AG04450 (cell line): Measurements from ENCODE around the gene SMYD4. TPM values are rescaled to one million over a fixed set of nuclear protein-coding genes. Genes with fewer than 3 reads are reported as not detected.

Source experiments
- CTCF ChIA-PET: fragments of 300-600, 350-600 bp; formaldehyde crosslinking; extraction: SDS; loops from one replicate; lab custom pipeline; 2022; ENCODE audit warnings: antibody characterized with exemption, inconsistent platforms; lab: Charles Lee
- POLR2A ChIA-PET: fragments of 350-600 bp; formaldehyde crosslinking; extraction: SDS; loops from one replicate; lab custom pipeline; 2021; ENCODE audit warnings: antibody characterized with exemption, inconsistent platforms; lab: Yijun Ruan, JAX
- DNase-seq: peaks from one replicate; pipeline ENCODE4 v3.0.0-alpha.2; 2011; ENCODE audit warnings: low read depth, low spot score
- H3K27ac ChIP-seq: one replicate; pipeline ENCODE4 v1.5.1; 2012; ENCODE audit warnings: low read depth, low read length, control low read depth
- H3K27me3 ChIP-seq: one replicate; pipeline ENCODE4 v1.6.0; 2012; ENCODE audit warnings: low read length; ENCODE audit not compliant: control insufficient read depth, insufficient read depth
- H3K4me3 ChIP-seq: 2 replicates; pipeline ENCODE4 v1.5.1; 2011; ENCODE audit warnings: mild to moderate bottlenecking, low read depth, low read length, control low read depth
- H3K9me3 ChIP-seq: 2 replicates; pipeline ENCODE4 v1.5.1; 2012; ENCODE audit warnings: low read length; ENCODE audit not compliant: control insufficient read depth, insufficient read depth
- polyA plus RNA-seq: library from polyadenylated mRNA; depleted of rRNA; stranded (reverse); fragments of >200 nt; gene quantifications from 2 replicates; pipeline ENCODE4 v1.2.3, GENCODE V29; 2011
- TF ChIP-seq, protein P1 (sequence below): IDR thresholded peaks from 2 replicates; pipeline ENCODE4 v1.5.1; 2011; ENCODE audit warnings: low read depth, low read length, control low read depth, inconsistent platforms

The SMYD4 gene
- polyA plus RNA-seq, 1 experiment = 5.7 TPM

DNA sequence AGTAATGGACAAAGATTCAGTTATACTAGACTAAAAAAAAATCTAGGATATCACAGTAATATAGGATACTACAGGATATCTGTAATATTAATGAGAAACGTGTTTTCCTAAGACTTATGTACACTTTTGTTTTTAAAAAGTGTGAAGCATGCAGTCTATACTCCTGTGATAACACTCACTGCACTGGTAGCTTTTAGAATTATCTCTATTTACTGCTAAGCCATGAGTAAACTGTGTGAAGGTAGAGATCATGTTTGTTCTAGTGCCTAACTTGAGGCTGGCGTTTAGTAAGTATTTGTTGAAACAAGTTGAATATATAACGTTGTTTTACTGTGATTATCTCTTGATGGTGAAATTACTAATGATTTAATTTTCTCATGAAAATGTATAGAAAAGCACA, 24.0 kb upstream of the SMYD4 start:
- H3K9me3 ChIP-seq = no peaks in the 10 kb centered on the region
- H3K4me3 ChIP-seq = no peak overlapping the region
- DNase-seq = no peak
- TF ChIP-seq, protein P1, sequence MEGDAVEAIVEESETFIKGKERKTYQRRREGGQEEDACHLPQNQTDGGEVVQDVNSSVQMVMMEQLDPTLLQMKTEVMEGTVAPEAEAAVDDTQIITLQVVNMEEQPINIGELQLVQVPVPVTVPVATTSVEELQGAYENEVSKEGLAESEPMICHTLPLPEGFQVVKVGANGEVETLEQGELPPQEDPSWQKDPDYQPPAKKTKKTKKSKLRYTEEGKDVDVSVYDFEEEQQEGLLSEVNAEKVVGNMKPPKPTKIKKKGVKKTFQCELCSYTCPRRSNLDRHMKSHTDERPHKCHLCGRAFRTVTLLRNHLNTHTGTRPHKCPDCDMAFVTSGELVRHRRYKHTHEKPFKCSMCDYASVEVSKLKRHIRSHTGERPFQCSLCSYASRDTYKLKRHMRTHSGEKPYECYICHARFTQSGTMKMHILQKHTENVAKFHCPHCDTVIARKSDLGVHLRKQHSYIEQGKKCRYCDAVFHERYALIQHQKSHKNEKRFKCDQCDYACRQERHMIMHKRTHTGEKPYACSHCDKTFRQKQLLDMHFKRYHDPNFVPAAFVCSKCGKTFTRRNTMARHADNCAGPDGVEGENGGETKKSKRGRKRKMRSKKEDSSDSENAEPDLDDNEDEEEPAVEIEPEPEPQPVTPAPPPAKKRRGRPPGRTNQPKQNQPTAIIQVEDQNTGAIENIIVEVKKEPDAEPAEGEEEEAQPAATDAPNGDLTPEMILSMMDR = no peak
- H3K27me3 ChIP-seq = no peaks in the 10 kb centered on the region
- POLR2A ChIA-PET = no interaction called here
- CTCF ChIA-PET = interaction anchor here (1.2 kb wide), 1 partner anchor 12 kb away, joined by 4 read pairs; no protein-coding TSS in a partner anchor
- H3K27ac ChIP-seq = no peak overlapping the region

DNA sequence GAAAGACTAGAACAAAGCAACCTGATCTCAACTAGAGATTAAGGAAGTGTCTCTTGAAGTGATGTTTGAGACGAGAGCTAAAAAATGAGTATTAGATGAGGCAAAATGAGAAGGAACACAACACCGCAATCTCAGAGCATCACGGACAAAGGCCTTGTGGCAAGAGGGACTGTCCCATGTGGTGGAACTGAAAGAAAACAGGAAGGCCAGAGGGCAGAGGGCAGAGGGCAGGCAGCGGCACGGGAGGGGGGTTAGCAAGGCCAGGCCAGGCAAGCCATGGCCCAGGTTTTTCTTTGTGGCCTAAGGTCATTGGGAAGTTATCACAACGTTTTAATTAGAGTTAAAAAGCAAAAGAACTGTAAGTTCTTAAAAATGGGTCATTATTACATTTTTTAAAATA, 22.6 kb upstream of the SMYD4 start:
- TF ChIP-seq, protein P1 = no peak
- Histone ChIP-seq H3K4me3 (no peak overlapping the region), H3K9me3 (no peaks in the 10 kb centered on the region), H3K27ac (no peak overlapping the region), H3K27me3 (no peaks in the 10 kb centered on the region)
- DNase-seq = no peak
- ChIA-PET POLR2A (no interaction called here), CTCF (no interaction called here)

DNA sequence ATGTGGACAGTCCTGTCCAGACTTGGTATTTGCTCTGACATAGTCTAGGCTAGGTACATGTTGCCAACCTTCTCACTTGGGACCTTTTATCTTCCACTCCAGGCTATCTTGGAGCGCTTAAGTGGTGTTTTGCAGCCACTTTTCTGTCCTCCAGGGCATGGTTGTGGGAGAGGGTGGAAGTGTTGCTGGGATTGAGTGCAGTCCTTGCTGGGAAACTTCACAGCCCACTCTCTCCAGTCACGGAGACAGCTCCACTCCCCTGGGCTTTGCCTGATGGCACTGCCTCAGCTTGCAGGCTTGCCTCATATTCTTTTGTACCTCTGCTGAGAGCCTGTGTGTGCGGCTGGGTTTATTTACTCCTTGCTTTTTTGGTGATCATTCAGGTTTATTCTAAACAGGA, 17.5 kb upstream of the SMYD4 start:
- Histone ChIP-seq H3K9me3 (no peaks in the 10 kb centered on the region), H3K27ac (no peak overlapping the region), H3K4me3 (no peak overlapping the region), H3K27me3 (no peaks in the 10 kb centered on the region)
- POLR2A ChIA-PET = no interaction called here
- CTCF ChIA-PET = no interaction called here
- no peak for DNase-seq
- TF ChIP-seq, protein P1 = no peak

DNA sequence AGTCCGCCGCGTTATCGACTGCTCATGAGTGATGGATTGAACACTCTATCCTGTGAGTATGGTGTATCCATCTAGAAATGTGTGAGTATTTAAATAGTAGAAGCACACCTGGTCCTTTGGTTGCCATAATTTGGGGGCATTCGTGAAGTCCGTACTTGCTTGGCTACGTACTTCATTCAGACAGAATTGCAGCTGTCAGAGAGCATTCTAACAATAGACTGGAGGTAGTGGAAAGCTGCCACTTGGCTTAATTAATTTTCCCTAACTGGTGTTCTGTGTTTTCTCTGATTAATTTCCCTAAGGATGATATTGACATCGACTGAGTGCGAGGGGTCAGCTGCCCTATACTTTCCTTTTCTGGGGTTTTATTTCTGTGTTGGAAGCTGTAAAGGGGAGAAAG, 14.2 kb upstream of the SMYD4 start:
- POLR2A ChIA-PET = no interaction called here
- no peaks in the 10 kb centered on the region for H3K9me3 ChIP-seq
- no peak overlapping the region for H3K4me3 ChIP-seq
- H3K27ac ChIP-seq = no peak overlapping the region
- no peaks in the 10 kb centered on the region for H3K27me3 ChIP-seq
- TF ChIP-seq, protein P1 = no peak
- CTCF ChIA-PET = no interaction called here
- DNase-seq = no peak

DNA sequence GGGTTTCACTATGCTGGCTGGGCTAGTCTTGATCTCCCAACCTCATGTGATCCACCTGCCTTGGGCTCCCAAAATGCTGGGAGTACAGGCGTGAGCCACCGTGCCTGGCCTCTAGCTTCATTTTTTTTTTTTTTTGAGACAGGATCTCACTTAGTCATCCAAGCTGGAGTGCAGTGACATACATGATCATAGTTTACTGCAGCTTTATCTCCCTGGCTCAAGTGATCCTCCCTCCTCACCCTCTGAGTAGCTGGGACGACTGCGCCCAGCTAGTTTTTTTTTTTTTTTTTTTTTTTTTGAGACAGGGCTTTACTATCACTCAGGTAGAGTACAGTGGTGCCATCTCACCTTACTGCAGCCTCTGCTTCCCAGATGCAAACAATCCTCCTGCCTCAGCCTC, 9.8 kb upstream of the SMYD4 start:
- H3K27ac ChIP-seq = no peak overlapping the region
- POLR2A ChIA-PET = no interaction called here
- no peak for DNase-seq
- no peaks in the 10 kb centered on the region for H3K27me3 ChIP-seq
- CTCF ChIA-PET = no interaction called here
- H3K9me3 ChIP-seq = no peaks in the 10 kb centered on the region
- TF ChIP-seq, protein P1 = no peak
- H3K4me3 ChIP-seq = no peak overlapping the region
